HepG2 (cell line): ENCODE results near the gene HOXC5. TPM values are rescaled to one million over a fixed set of nuclear protein-coding genes. Genes with fewer than 3 reads are reported as not detected.

Experiments
- FLYWCH1 ChIP-seq: sonication (generic); formaldehyde crosslinking; IDR thresholded peaks from 2 replicates; pipeline ENCODE4 v1.8.1; 2023; ENCODE audit warnings: mild to moderate bottlenecking, missing genetic modification reagents
- IKZF1 ChIP-seq: fragments of 450-650 bp; IDR thresholded peaks from 2 replicates; pipeline ENCODE4 v1.7.1; 2016
- IKZF4 ChIP-seq: sonication (generic); formaldehyde crosslinking; IDR thresholded peaks from 2 replicates; pipeline ENCODE4 v1.5.1; 2020; ENCODE audit warnings: borderline replicate concordance, mild to moderate bottlenecking, low read depth, missing genetic modification reagents; ENCODE audit errors: not compliant biosample characterization
- MED1 ChIP-seq: sonication (generic); formaldehyde crosslinking; IDR thresholded peaks from 2 replicates; pipeline ENCODE4 v1.4.0; 2020; ENCODE audit warnings: missing genetic modification reagents
- NFAT5 ChIP-seq: sonication (generic); formaldehyde crosslinking; IDR thresholded peaks from 2 replicates; pipeline ENCODE4 v1.4.0; 2020; ENCODE audit warnings: missing genetic modification reagents
- NFE2L2 ChIP-seq: fragments of 150-350 bp; IDR thresholded peaks from 2 replicates; pipeline ENCODE4 v1.6.1; 2014; ENCODE audit warnings: low read length
- NFIC ChIP-seq: IDR thresholded peaks from 2 replicates; pipeline ENCODE4 v1.6.1; 2012; ENCODE audit warnings: mild to moderate bottlenecking, low read length, inconsistent platforms
- ONECUT2 ChIP-seq: sonication (generic); formaldehyde crosslinking; IDR thresholded peaks from 2 replicates; pipeline ENCODE4 v1.4.0; 2020; ENCODE audit warnings: missing genetic modification reagents
- REL ChIP-seq: sonication (generic); formaldehyde crosslinking; conservative IDR thresholded peaks from 2 replicates; pipeline ENCODE4 v1.8.0; 2022; ENCODE audit warnings: mild to moderate bottlenecking, missing genetic modification reagents, moderate library complexity
- SRSF1 ChIP-seq: fragments of 200-400 bp; formaldehyde crosslinking; optimal IDR thresholded peaks from 2 replicates; pipeline ENCODE3; 2017; ENCODE audit warnings: mild to moderate bottlenecking, low read depth, low read length, moderate library complexity
- STAT6 ChIP-seq: sonication (generic); formaldehyde crosslinking; IDR thresholded peaks from 2 replicates; pipeline ENCODE4 v1.4.0; 2020; ENCODE audit warnings: missing genetic modification reagents, mild to moderate bottlenecking, borderline replicate concordance
- TIGD3 ChIP-seq: sonication (generic); formaldehyde crosslinking; IDR thresholded peaks from 2 replicates; pipeline ENCODE4 v1.5.1; 2020; ENCODE audit warnings: mild to moderate bottlenecking, missing genetic modification reagents, borderline replicate concordance
- ZBTB39 ChIP-seq: sonication (generic); formaldehyde crosslinking; IDR thresholded peaks from 2 replicates; pipeline ENCODE4 v1.5.0; 2020; ENCODE audit warnings: missing genetic modification reagents
- ZNF225 ChIP-seq: sonication (generic); formaldehyde crosslinking; IDR thresholded peaks from 2 replicates; pipeline ENCODE4 v1.4.0; 2020; ENCODE audit warnings: mild to moderate bottlenecking, missing genetic modification reagents
- ZNF296 ChIP-seq: sonication (generic); formaldehyde crosslinking; conservative IDR thresholded peaks from 2 replicates; pipeline ENCODE4 v1.5.0; 2020; ENCODE audit warnings: mild to moderate bottlenecking, missing genetic modification reagents
- ZNF549 ChIP-seq: sonication (generic); formaldehyde crosslinking; IDR thresholded peaks from 2 replicates; pipeline ENCODE4 v1.5.0; 2020; ENCODE audit warnings: missing genetic modification reagents
- ZSCAN31 ChIP-seq: sonication (generic); formaldehyde crosslinking; IDR thresholded peaks from 2 replicates; pipeline ENCODE4 v1.5.0; 2020; ENCODE audit warnings: low read depth, mild to moderate bottlenecking, missing genetic modification reagents
- polyA plus RNA-seq, 8 experiments: library from polyadenylated mRNA; depleted of rRNA in 3 of 8; stranded (reverse) in 7 of 8; unstranded in 1 of 8; fragments of >200 nt; fragmentation: Illumina TruSeq in 4 of 8; extraction: Trizol in 4 of 8; gene quantifications; 2 replicates each; pipeline versions ENCODE4 v1.2.1 to v1.2.3, GENCODE V29; 2011 to 2016; ENCODE audit warnings: low read depth in 4 of 8, missing spikeins in 1 of 8, mixed read lengths in 1 of 8; ENCODE audit not compliant: insufficient read depth in 1 of 8
- total RNA-seq, 5 experiments: library from RNA; depleted of rRNA; stranded (reverse); fragments of >200 nt; fragmentation: Illumina TruSeq; extraction: Trizol; gene quantifications; 2 replicates each; pipeline ENCODE4 v1.2.3, GENCODE V29; 2016; ENCODE audit warnings: low read depth in 1 of 5

The HOXC5 gene
- total and polyA plus RNA-seq, 2 of the 13 experiments (the other 11 are each of a cell fraction or from before 2014, with no cell fraction given): not detected

- no peak for TF ChIP-seq ZNF225 (CRISPR knock-in tag)
- TF ChIP-seq ONECUT2 (CRISPR knock-in tag): no peak
- TF ChIP-seq TIGD3 (CRISPR knock-in tag): no peak
- no peak for TF ChIP-seq IKZF1
- TF ChIP-seq REL: no peak
- no peak for TF ChIP-seq IKZF4 (CRISPR knock-in tag)
- no peak for TF ChIP-seq ZNF296 (CRISPR knock-in tag)
- 0 out of 2 replicates have a peak, but pooled peaks have one; percentile 20 for TF ChIP-seq MED1
- no peak for TF ChIP-seq NFAT5 (CRISPR knock-in tag)
- TF ChIP-seq ZBTB39 (CRISPR knock-in tag): no peak
- TF ChIP-seq SRSF1: no peak
- TF ChIP-seq NFIC: no peak
- TF ChIP-seq FLYWCH1: no peak
- TF ChIP-seq STAT6 (CRISPR knock-in tag): no peak
- TF ChIP-seq ZNF549 (CRISPR knock-in tag): no peak
- TF ChIP-seq ZSCAN31 (CRISPR knock-in tag): 0 out of 2 replicates have a peak, but pooled peaks have one; percentile 22
- TF ChIP-seq NFE2L2: no peak
Observed at GRCh38 chr12:54000116-54001114, 32.4 kb upstream of the HOXC5 start, which contains the start of gene HOXC9 (continued).
